HepG2 (cell line): ENCODE measurements around the gene FBXO2. TPM values are rescaled to one million over a fixed set of nuclear protein-coding genes. Genes with fewer than 3 reads are reported as not detected.
A peak's percentile ranks its signal among the peaks of the same experiment; 100 is the strongest.

ENCODE experiments used
- CERS6 ChIP-seq: sonication (generic); formaldehyde crosslinking; IDR thresholded peaks from 2 replicates; pipeline ENCODE4 v1.5.0; 2020; ENCODE audit warnings: missing genetic modification reagents
- DMAP1 ChIP-seq: IDR thresholded peaks from 2 replicates; pipeline ENCODE4 v1.6.1; 2016
- ELF3 ChIP-seq: IDR thresholded peaks from 2 replicates; pipeline ENCODE4 v1.6.1; 2016; ENCODE audit warnings: missing genetic modification reagents, missing compliant biosample characterization
- PLRG1 ChIP-seq: fragments of 450-650 bp; conservative IDR thresholded peaks from 2 replicates; pipeline ENCODE4 v1.6.1; 2016
- POLR2AphosphoS5 ChIP-seq: IDR thresholded peaks from 2 replicates; pipeline ENCODE4 v1.6.1; 2012; ENCODE audit warnings: low read depth, low read length
- RAD21 ChIP-seq: fragments of 450-650 bp; formaldehyde crosslinking; IDR thresholded peaks from 2 replicates; pipeline ENCODE4 v1.5.0; 2020; ENCODE audit warnings: mild to moderate bottlenecking
- SAFB2 ChIP-seq: sonication (generic); formaldehyde crosslinking; IDR thresholded peaks from 2 replicates; pipeline ENCODE4 v1.5.1; 2020; ENCODE audit warnings: missing genetic modification reagents, low read depth, mild to moderate bottlenecking, borderline replicate concordance
- SRSF4 ChIP-seq: fragments of 200-400 bp; formaldehyde crosslinking; IDR thresholded peaks from one replicate; pipeline ENCODE4 v1.6.1; 2018; ENCODE audit warnings: mild to moderate bottlenecking, low read depth, low read length, moderate library complexity; ENCODE audit not compliant: poor library complexity, severe bottlenecking
- ZBTB38 ChIP-seq: sonication (generic); formaldehyde crosslinking; IDR thresholded peaks from 2 replicates; pipeline ENCODE4 v1.5.1; 2020; ENCODE audit warnings: mild to moderate bottlenecking, missing genetic modification reagents
- ZFP82 ChIP-seq: sonication (generic); formaldehyde crosslinking; IDR thresholded peaks from 2 replicates; pipeline ENCODE4 v1.5.1; 2020; ENCODE audit warnings: mild to moderate bottlenecking, missing genetic modification reagents, borderline replicate concordance
- ZNF350 ChIP-seq: sonication (generic); formaldehyde crosslinking; IDR thresholded peaks from 2 replicates; pipeline ENCODE4 v1.4.0; 2020; ENCODE audit warnings: mild to moderate bottlenecking, low read depth, missing genetic modification reagents, borderline replicate concordance
- ZNF362 ChIP-seq: sonication (generic); formaldehyde crosslinking; IDR thresholded peaks from 2 replicates; pipeline ENCODE4 v1.4.0; 2020; ENCODE audit warnings: missing genetic modification reagents, mild to moderate bottlenecking, borderline replicate concordance
- ZNF407 ChIP-seq: sonication (generic); formaldehyde crosslinking; IDR thresholded peaks from one replicate; pipeline ENCODE4 v1.5.1; 2020; ENCODE audit warnings: mild to moderate bottlenecking, missing genetic modification reagents; ENCODE audit errors: not compliant biosample characterization
- ZNF569 ChIP-seq: sonication (generic); formaldehyde crosslinking; IDR thresholded peaks from 2 replicates; pipeline ENCODE4 v1.5.0; 2020; ENCODE audit warnings: mild to moderate bottlenecking, missing genetic modification reagents, moderate library complexity, borderline replicate concordance
- polyA plus RNA-seq, 8 experiments: library from polyadenylated mRNA; depleted of rRNA in 3 of 8; stranded (reverse) in 7 of 8; unstranded in 1 of 8; fragments of >200 nt; fragmentation: Illumina TruSeq in 4 of 8; extraction: Trizol in 4 of 8; gene quantifications; 2 replicates each; pipeline versions ENCODE4 v1.2.1 to v1.2.3, GENCODE V29; 2011 to 2016; ENCODE audit warnings: low read depth in 4 of 8, missing spikeins in 1 of 8, mixed read lengths in 1 of 8; ENCODE audit not compliant: insufficient read depth in 1 of 8
- total RNA-seq, 5 experiments: library from RNA; depleted of rRNA; stranded (reverse); fragments of >200 nt; fragmentation: Illumina TruSeq; extraction: Trizol; gene quantifications; 2 replicates each; pipeline ENCODE4 v1.2.3, GENCODE V29; 2016; ENCODE audit warnings: low read depth in 1 of 5
- TF ChIP-seq, protein P1 (sequence below): sonication (generic); formaldehyde crosslinking; IDR thresholded peaks from 2 replicates; pipeline ENCODE4 v1.4.0; 2020; ENCODE audit warnings: missing genetic modification reagents, borderline replicate concordance

FBXO2 gene
- total and polyA plus RNA-seq, 2 of the 13 experiments (the other 11 are each of a cell fraction or from before 2014, with no cell fraction given): 79.3 to 112 TPM

DNA sequence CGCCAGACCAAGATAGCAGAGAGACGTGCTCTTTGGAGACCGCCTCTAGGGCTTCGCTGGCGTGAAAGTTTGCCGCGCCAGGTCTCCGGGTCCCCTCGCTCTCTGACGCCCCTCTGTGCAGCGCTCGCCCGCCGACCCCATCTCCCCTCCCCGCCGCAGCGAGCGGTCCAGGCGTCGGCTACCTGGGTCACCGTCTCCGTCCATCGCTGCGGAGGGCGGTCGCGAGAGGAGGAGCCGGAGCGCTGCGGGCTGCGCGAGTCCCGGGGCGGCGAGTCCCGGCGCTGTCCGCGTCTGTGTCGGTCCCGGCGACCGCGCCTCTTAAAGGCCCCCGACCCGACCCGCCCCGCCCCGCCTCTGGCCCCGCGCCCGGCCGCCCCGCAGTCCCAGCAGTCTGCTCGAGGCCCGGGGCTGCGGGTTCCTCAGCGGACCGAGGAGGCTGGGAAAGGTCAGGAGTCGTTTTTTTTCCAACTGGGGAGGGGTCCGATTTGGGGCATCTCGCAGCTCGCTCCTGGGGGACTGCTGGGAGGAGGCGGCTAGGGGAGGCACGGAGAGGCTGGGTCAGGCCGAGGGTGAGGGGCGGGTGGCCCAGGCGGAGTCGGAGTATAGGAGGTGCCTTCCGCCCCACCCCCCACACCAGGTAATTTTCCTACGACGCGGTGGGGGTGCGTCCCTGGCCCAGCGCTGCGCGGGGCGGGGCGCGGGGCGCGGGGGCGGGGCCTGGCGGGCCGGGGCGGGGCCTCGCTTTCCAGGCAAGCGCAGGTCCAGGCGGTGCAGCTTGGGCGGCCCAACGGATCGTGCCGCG is at the start of gene FBXO2, which contains the start of gene FBXO44 (continued):
- TF ChIP-seq, protein P1, sequence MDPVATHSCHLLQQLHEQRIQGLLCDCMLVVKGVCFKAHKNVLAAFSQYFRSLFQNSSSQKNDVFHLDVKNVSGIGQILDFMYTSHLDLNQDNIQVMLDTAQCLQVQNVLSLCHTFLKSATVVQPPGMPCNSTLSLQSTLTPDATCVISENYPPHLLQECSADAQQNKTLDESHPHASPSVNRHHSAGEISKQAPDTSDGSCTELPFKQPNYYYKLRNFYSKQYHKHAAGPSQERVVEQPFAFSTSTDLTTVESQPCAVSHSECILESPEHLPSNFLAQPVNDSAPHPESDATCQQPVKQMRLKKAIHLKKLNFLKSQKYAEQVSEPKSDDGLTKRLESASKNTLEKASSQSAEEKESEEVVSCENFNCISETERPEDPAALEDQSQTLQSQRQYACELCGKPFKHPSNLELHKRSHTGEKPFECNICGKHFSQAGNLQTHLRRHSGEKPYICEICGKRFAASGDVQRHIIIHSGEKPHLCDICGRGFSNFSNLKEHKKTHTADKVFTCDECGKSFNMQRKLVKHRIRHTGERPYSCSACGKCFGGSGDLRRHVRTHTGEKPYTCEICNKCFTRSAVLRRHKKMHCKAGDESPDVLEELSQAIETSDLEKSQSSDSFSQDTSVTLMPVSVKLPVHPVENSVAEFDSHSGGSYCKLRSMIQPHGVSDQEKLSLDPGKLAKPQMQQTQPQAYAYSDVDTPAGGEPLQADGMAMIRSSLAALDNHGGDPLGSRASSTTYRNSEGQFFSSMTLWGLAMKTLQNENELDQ: no peak; the same call in 1 of the 2 replicates
- no peak for TF ChIP-seq CERS6 (CRISPR knock-in tag)
- peak; percentile 40 for TF ChIP-seq POLR2AphosphoS5
- 0 out of 2 replicates have a peak, but pooled peaks have one; percentile 57 for TF ChIP-seq SAFB2
- no peak; the same call in 1 of the 2 replicates for TF ChIP-seq ZFP82 (CRISPR knock-in tag)
- no peak for TF ChIP-seq ZNF407 (CRISPR knock-in tag)
- no peak for TF ChIP-seq PLRG1
- no peak; the same call in 1 of the 2 replicates for TF ChIP-seq ZBTB38 (CRISPR knock-in tag)
- no peak for TF ChIP-seq ELF3
- TF ChIP-seq SRSF4: no peak
- TF ChIP-seq ZNF362: peak; percentile 43; the same call in 1 of the 2 replicates
- TF ChIP-seq ZNF569 (CRISPR knock-in tag): no peak
- TF ChIP-seq DMAP1: no peak
- TF ChIP-seq ZNF350 (CRISPR knock-in tag): no peak
- no peak for TF ChIP-seq RAD21 (CRISPR knock-in tag)
